Cardiac muscle cell (in vitro differentiated cells and primary cell): ENCODE data around the gene RPAP3. TPM values are rescaled to one million over a fixed set of nuclear protein-coding genes. Genes with fewer than 3 reads are reported as not detected.

Source experiments
- DNase-seq, 2 donors: peaks; one replicate each; pipeline versions ENCODE4 v3.0.0 to v3.0.0-alpha.2; 2010 to 2017; ENCODE audit warnings: low read depth in 1 of 2, low spot score in 1 of 2
- H3K27ac ChIP-seq: fragments of 200-600 bp; sonication (generic); 2 replicates; pipeline ENCODE4 v1.5.1; 2016
- H3K27me3 ChIP-seq: fragments of 200-600 bp; sonication (generic); 2 replicates; pipeline ENCODE4 v1.6.0; 2016; ENCODE audit warnings: control low read depth
- H3K36me3 ChIP-seq: fragments of 200-600 bp; sonication (generic); 2 replicates; pipeline ENCODE4 v1.5.1; 2016; ENCODE audit warnings: control low read depth
- H3K4me1 ChIP-seq: fragments of 200-600 bp; sonication (generic); 2 replicates; pipeline ENCODE4 v1.8.1; 2017; ENCODE audit warnings: low read depth, mild to moderate bottlenecking, mixed run types
- H3K4me3 ChIP-seq: fragments of 200-600 bp; sonication (generic); 2 replicates; pipeline ENCODE4 v1.5.1; 2016; ENCODE audit warnings: mild to moderate bottlenecking
- H3K9me3 ChIP-seq: fragments of 200-600 bp; sonication (generic); 2 replicates; pipeline ENCODE4 v1.5.1; 2017; ENCODE audit warnings: low read depth, mild to moderate bottlenecking, control low read depth
- CTCF ChIP-seq: IDR thresholded peaks from 2 replicates; pipeline ENCODE4 v1.5.1; 2012; ENCODE audit warnings: low read depth, mild to moderate bottlenecking, low read length
- polyA plus RNA-seq: library from polyadenylated mRNA; unstranded; fragments of >200 nt; fragmentation: Nextera tagmentation; extraction: Ambion mirVana; gene quantifications from 2 replicates; pipeline ENCODE4 v1.2.1, GENCODE V29; 2016
- total RNA-seq: library from RNA; depleted of rRNA; stranded (reverse); fragments of >200 nt; gene quantifications from 2 replicates; pipeline ENCODE4 v1.2.3, GENCODE V29; 2016

The RPAP3 gene
- total and polyA plus RNA-seq, 2 experiments from 2014 or later: 24.9 to 44.3 TPM

DNA sequence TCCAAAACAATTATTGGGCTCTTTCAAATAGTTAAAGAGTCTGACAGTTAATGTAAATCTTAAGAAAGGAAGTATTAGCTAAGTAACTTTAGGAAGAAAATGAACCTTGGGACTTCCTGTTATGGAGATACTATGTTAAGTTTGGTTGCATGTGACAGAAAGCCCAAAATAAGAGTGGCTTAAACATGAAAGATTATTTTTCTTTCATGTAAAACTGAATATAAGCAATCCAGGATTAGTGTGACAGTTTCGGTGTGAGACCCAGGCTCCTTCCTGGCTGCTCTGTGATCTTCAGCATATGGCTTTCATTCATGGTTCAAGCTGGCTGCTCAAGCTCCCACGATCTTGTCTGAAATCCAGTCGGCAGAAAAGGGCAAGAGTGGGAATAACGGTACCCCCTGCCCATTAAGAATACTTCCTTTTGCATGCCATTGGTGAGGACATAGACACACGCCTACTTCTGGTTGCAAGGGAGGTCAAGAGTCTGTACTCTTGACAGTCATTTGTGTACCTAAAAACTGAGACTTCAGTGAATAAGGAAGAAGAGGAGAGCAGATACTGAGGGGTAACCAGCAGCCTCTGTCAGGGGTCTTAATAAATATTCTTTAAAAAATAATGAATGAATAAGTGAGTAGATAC lies 2.2 kb upstream of the RPAP3 start:
- DNase-seq: no peak
- Histone ChIP-seq H3K9me3 (no peaks in the 10 kb centered on the region), H3K36me3 (no peaks in the 10 kb centered on the region), H3K27me3 (no peaks in the 10 kb centered on the region), H3K27ac (no peak overlapping the region), H3K4me1 (peaks cover 18% of the 10 kb centered on the region), H3K4me3 (no peak overlapping the region)
- no peak for TF ChIP-seq CTCF

DNA sequence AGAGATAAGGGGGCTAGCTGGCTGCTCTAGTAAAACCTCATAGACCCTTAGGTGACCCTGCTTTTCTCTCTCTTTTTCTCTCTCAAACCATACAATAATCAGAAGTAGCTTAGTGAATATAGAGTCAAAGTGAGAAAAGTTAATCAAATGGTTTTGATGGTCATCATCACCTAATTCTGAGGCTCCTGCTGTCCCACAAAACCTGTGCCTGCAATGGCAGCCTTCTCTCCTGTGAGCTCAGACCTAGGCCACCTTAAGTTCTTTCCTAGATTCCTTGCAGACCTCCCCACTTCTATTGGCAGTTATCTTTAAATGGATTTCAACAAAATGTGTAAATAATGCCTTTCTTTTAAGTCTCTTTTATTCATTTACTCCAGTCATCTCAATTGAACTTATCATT lies 1.5 kb upstream of the RPAP3 start:
- TF ChIP-seq CTCF: no peak
- Histone ChIP-seq H3K9me3 (no peaks in the 10 kb centered on the region), H3K27ac (no peak overlapping the region), H3K36me3 (no peaks in the 10 kb centered on the region), H3K4me1 (peaks cover 14% of the 10 kb centered on the region), H3K27me3 (no peaks in the 10 kb centered on the region), H3K4me3 (no peak overlapping the region)
- DNase-seq: no peak

GRCh38 chr12:47705229-47705565 lies 633 bp downstream of the RPAP3 start:
- Histone ChIP-seq H3K36me3 (peaks cover 8% of the 10 kb centered on the region), H3K9me3 (no peaks in the 10 kb centered on the region), H3K4me3 (peak overlapping the region; percentile 82), H3K4me1 (peaks cover 9% of the 10 kb centered on the region), H3K27ac (peak overlapping the region; percentile 90), H3K27me3 (no peaks in the 10 kb centered on the region)
- DNase-seq: no peak
- TF ChIP-seq CTCF: no peak

DNA sequence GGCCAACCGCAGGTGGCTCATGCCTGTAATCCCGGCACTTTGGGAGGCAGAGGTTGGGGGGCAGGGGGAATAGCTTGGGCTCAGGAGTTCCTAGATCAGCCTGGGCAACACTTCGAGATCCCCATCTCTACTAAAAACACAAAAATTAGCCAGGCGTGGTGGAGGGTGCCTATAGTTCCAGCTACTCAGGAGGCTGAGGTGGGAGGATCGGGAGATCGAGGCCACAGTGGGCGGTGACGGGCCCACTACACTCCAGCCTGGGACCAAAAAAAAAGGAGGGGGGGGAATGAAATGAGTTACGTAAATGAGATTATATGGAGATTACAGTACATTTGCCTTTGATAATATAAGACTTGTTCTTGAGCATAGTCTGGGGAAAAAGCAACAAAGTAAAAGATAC lies 1.1 kb downstream of the RPAP3 start:
- Histone ChIP-seq H3K4me3 (peak overlapping the region; percentile 82), H3K27me3 (no peaks in the 10 kb centered on the region), H3K27ac (no peak overlapping the region), H3K9me3 (no peaks in the 10 kb centered on the region), H3K36me3 (peaks cover 8% of the 10 kb centered on the region), H3K4me1 (peaks cover 9% of the 10 kb centered on the region)
- no peak for TF ChIP-seq CTCF
- DNase-seq: no peak

DNA sequence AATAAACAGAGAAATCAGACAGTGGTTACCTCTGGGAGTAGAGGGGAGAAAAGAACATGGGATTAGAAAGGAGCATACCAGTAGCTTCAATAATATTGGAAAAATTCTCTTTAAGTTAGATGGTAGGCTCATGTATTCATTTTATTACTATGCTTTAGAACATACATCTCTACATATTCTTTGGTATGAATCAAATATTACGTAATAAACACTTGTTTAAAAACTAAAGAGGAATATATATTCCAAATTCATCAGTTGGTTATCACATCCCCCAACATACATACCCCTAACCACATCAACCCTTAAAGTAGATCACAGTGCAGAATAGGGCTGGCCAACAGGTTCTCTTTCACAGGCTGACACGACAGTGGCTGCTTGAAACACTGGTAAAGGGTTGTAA lies 5.6 kb downstream of the RPAP3 start:
- no peak overlapping the region for H3K4me3 ChIP-seq
- TF ChIP-seq CTCF: no peak

More for the DNA sequence above, 5.6 kb downstream of the RPAP3 start:
- Histone ChIP-seq H3K27ac (no peak overlapping the region), H3K4me1 (peaks cover 5% of the 10 kb centered on the region), H3K27me3 (no peaks in the 10 kb centered on the region), H3K9me3 (no peaks in the 10 kb centered on the region), H3K36me3 (peaks cover 24% of the 10 kb centered on the region)
- no peak for DNase-seq
